Measurements from ENCODE around the gene HK1.

DNA sequence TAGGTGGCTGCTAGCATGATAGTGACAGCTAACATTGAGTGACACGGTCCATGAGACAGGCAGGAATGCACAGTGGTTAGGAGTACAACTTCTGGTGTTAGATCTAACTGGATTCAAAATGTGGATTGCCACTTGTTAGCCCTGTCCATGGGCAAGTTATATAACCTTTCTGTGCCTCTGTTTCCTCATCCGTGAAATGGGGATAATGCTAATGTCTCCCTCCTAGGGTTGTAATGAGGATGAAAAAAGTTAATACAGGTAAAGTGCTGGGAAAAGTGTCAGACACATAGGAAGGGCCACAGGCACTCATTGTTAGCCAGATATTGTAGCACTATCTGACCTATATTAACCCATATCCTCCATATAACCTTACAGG, 96.6 kb downstream of the HK1 start:
- TF ChIP-seq, protein P1, sequence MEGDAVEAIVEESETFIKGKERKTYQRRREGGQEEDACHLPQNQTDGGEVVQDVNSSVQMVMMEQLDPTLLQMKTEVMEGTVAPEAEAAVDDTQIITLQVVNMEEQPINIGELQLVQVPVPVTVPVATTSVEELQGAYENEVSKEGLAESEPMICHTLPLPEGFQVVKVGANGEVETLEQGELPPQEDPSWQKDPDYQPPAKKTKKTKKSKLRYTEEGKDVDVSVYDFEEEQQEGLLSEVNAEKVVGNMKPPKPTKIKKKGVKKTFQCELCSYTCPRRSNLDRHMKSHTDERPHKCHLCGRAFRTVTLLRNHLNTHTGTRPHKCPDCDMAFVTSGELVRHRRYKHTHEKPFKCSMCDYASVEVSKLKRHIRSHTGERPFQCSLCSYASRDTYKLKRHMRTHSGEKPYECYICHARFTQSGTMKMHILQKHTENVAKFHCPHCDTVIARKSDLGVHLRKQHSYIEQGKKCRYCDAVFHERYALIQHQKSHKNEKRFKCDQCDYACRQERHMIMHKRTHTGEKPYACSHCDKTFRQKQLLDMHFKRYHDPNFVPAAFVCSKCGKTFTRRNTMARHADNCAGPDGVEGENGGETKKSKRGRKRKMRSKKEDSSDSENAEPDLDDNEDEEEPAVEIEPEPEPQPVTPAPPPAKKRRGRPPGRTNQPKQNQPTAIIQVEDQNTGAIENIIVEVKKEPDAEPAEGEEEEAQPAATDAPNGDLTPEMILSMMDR (IDR thresholded peaks at IDR 0.05) = no peak
- no peak for TF ChIP-seq POLR2A (IDR thresholded peaks at IDR 0.05)
